C4-2B (cell line): ENCODE results near the gene CDA.

Source experiments
- ZFX ChIP-seq: fragments of 450-650 bp; IDR thresholded peaks from 2 replicates; pipeline ENCODE4 v1.6.1; 2017
- TF ChIP-seq, protein P1 (sequence below): fragments of 450-650 bp; conservative IDR thresholded peaks from 2 replicates; pipeline ENCODE4 v1.5.1; 2017; ENCODE audit warnings: mild to moderate bottlenecking

DNA sequence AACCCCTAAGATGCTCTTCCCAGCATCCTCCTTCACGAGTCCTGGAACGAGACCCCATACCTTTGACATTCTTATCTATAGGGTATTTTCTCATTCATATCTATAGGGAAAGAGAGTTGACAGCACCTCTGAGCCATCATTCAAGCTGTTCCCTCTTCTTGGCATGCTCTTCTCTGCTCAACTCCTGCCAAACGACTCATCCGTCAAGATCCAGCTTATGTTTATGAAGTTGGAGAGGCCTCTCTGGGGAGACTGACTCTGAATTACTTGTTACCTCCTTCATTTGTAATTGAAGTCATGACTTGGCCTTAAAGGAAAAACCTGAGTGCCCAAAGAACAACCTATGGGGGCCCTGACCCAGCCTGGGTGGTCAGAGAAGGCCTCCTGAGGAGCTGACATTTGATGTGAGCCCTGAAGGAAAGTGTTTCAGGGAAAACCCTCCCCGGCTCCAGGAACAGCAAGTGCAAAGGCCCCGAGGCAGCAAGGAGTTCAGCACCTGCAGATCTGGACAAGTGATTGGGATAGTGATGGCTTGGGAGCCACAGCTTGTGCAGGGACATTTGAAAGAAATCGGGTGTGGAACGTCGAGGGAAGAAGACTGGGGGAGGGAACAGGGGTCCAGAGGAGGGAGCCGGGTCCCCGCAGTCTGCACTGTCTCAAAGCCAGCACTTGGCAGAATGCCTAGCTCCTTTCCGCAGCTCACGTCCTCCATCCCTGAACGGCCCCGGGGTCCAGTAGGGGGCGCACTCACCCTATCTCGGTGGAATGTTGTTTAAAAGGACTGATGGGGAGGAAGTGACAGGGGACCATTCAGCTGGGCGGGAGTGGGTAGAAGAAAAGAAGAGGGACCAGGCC lies 14.0 kb upstream of the CDA start:
- TF ChIP-seq, protein P1, sequence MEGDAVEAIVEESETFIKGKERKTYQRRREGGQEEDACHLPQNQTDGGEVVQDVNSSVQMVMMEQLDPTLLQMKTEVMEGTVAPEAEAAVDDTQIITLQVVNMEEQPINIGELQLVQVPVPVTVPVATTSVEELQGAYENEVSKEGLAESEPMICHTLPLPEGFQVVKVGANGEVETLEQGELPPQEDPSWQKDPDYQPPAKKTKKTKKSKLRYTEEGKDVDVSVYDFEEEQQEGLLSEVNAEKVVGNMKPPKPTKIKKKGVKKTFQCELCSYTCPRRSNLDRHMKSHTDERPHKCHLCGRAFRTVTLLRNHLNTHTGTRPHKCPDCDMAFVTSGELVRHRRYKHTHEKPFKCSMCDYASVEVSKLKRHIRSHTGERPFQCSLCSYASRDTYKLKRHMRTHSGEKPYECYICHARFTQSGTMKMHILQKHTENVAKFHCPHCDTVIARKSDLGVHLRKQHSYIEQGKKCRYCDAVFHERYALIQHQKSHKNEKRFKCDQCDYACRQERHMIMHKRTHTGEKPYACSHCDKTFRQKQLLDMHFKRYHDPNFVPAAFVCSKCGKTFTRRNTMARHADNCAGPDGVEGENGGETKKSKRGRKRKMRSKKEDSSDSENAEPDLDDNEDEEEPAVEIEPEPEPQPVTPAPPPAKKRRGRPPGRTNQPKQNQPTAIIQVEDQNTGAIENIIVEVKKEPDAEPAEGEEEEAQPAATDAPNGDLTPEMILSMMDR = peak; percentile 65
- no peak for TF ChIP-seq ZFX
